Subcutaneous adipose tissue (tissue), 4 donors: ENCODE results near the gene TTC27. TPM values are rescaled to one million over a fixed set of nuclear protein-coding genes. Genes with fewer than 3 reads are reported as not detected.

Source experiments
- small RNA-seq: library from RNA; depleted of rRNA; stranded (forward); fragments of <200 nt; gene quantifications from one replicate; pipeline ENCODE3, GENCODE V24; 2016
- total RNA-seq, 4 donors: library from RNA; depleted of rRNA; stranded (reverse); fragments of >200 nt; gene quantifications; one replicate each; pipeline ENCODE4 v1.1.0, GENCODE V29; 2016
- TF ChIP-seq, protein P1 (sequence below): fragments of 450-650 bp; IDR thresholded peaks from one replicate; pipeline ENCODE4 v1.5.1; 2016; ENCODE audit warnings: low read depth, mild to moderate bottlenecking, control low read depth, antibody characterized with exemption, moderate library complexity

Gene TTC27
- total RNA-seq, 4 donors from 2014 or later, result 13.6 to 18.6 (median 15.5) TPM

DNA sequence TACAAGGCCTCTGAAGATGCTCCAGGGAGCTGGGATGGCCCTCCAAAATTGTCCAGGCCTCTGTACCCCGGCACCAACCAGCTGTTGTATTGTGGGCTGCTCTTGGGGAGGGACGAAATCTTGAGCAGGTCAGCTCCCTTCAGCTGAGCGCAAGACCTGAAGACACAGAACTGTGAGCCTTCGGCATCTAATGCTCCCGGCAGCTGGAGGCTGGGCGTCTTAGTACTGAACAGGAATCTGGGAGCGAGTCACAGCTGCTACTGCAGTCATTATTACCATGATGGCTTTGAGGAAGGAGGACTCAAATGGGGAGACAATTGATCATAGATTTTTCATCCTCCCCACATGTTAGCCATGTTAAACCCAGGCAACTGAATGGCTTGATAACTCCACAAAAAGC, 236.0 kb downstream of the TTC27 start:
- TF ChIP-seq, protein P1, sequence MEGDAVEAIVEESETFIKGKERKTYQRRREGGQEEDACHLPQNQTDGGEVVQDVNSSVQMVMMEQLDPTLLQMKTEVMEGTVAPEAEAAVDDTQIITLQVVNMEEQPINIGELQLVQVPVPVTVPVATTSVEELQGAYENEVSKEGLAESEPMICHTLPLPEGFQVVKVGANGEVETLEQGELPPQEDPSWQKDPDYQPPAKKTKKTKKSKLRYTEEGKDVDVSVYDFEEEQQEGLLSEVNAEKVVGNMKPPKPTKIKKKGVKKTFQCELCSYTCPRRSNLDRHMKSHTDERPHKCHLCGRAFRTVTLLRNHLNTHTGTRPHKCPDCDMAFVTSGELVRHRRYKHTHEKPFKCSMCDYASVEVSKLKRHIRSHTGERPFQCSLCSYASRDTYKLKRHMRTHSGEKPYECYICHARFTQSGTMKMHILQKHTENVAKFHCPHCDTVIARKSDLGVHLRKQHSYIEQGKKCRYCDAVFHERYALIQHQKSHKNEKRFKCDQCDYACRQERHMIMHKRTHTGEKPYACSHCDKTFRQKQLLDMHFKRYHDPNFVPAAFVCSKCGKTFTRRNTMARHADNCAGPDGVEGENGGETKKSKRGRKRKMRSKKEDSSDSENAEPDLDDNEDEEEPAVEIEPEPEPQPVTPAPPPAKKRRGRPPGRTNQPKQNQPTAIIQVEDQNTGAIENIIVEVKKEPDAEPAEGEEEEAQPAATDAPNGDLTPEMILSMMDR, result no peak

DNA sequence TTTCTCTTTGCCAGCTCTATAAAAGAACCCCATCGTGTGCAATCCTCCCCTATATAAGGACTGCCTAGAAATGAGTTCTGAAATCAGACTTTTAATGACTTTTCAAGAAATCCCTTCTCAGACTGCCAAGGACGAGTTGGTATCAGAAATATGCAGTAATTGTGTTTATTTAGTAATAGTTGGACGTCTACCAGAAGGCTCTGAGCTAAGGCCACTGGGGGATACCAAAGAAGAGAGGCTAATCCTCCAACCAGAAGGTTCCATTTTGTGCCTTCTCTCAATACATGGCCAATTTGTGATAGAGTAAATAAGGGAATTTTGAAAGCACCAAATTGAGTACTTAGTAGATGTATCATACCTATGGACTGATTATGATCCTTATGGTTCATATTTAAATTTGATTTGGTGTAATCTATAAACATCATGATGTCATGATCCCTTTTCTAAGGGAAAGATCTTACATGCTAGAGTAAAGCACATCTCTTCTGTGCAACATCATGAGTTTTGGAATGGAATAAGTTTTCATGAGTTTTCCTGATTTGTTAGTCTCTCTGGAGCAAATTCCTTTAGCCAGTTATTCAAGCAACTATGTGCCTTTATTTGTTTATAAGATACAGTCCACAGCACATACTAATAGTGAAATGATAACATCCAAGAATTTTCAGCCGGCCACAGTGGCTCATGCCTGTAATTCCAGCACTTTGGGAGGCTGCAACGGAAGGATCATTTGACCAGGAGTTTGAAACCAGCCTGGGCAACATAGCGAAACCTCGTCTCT, 236.7 kb downstream of the TTC27 start:
- TF ChIP-seq, protein P1, result no peak

DNA sequence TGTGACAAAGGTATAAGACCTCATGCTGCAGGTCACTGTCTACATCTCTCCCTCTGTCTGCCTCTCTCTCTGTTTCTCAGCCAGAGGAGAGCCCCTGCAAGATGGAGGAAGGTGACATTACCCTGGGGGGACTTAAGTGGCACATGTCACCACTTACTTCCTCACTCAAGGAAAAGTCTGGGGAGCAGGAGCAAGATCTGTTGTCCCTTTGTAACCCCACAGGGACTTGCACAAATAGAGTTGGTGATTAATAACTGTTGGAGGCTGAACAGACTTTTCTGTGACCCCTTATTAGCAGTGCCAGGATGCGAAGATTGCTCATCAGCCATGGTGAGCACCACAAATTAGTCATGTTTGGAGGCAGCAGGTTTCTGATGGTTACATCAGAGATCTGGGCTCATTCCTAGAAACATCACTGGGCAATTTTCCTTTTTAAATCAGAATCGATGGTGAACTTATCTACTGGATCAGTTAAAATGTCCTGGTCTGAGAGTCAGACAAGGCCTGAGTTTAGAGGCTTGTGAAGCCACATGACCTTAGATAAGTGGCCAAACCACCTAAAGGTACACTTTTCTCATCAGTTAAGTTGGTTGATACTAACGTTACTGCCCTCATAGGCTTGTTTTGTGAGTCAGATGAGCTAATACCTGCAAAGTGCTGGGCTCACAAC, 237.7 kb downstream of the TTC27 start:
- TF ChIP-seq, protein P1, result no peak

Small RNA genes lying within 50 kb of the gene (small RNA-seq; reads per million reads assigned to genes)
- not detected for gene MIR4765
